Right lung (tissue), 5 donors: ENCODE measurements around the gene PTGES3. TPM values are rescaled to one million over a fixed set of nuclear protein-coding genes. Genes with fewer than 3 reads are reported as not detected.
A peak's percentile ranks its signal among the peaks of the same experiment; 100 is the strongest.
"Not testable (repeated sequence)": the region's sequence is repeated elsewhere in the genome, so short reads cannot be mapped to it uniquely, and the experiment has no call there.

ENCODE experiments used
- DNase-seq, 2 donors: peaks; one replicate each; pipeline ENCODE4 v3.0.0-alpha.2; 2013
- polyA plus RNA-seq, 5 donors: library from polyadenylated mRNA; unstranded; fragments of 120-200 nt; gene quantifications; one replicate each; pipeline versions ENCODE4 v1.2.1 to v1.2.3, GENCODE V29; 2013; ENCODE audit warnings: inconsistent platforms in 1 of 5, low replicate concordance in 1 of 5; ENCODE audit not compliant: insufficient read length in 5 of 5, insufficient read depth in 1 of 5

Gene PTGES3
- polyA plus RNA-seq, 5 donors: 250 to 278 (median 272) TPM

- no peak for DNase-seq
Observed at GRCh38 chr12:56715798-56716197, 27.7 kb upstream of the PTGES3 start.

- no peak for DNase-seq
Observed at GRCh38 chr12:56714431-56714929, 26.4 kb upstream of the PTGES3 start.

GRCh38 chr12:56713345-56713744, 25.3 kb upstream of the PTGES3 start:
- DNase-seq: no peak

GRCh38 chr12:56709759-56710376, 21.8 kb upstream of the PTGES3 start:
- DNase-seq: no peak

GRCh38 chr12:56704522-56704921, 16.4 kb upstream of the PTGES3 start:
- not testable (repeated sequence) for DNase-seq

GRCh38 chr12:56699020-56699661, 11.1 kb upstream of the PTGES3 start:
- DNase-seq: no peak

DNA sequence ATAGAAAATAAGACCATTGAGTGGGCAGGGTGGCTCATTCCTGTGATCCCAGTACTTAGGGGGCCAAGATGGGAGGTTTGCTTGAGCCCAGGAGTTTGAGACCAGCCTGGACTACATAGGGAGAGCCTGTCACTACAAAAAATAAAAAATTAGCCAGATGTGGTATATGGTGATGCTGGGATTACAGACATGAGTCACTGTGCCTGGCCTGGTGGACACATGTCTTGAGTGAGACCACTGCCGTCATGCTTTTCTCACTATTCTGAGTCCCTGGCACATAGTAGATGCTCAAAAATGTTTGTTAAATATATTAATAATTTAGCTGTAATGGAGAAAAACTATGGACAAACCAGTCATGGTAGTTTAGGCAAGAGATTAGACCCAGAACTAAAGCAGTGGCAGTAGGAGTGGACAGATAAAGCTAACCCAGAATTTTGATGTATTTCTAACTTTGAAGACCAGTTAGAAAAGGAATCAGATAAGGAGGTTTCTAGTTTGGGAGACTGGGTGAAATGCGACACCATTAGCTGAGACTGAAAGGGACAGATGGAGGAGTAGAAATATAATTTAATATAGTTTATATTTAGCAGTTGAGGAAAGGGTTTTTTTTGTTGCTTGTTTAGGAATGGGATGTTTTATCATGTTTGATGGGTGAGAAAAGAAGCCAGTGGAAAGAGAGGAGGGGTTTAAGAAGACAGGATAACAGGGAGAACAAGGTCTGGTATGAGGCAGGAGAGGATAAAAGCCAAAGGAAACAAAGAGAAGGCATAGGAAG, 7.4 kb upstream of the PTGES3 start:
- DNase-seq: no peak

GRCh38 chr12:56694161-56694560, 6.1 kb upstream of the PTGES3 start:
- no peak for DNase-seq

GRCh38 chr12:56688846-56689109, 694 bp upstream of the PTGES3 start:
- no peak for DNase-seq

GRCh38 chr12:56687223-56688128, 608 bp downstream of the PTGES3 start:
- DNase-seq: peak; percentile 54 to 57

GRCh38 chr12:56684745-56685359, 3.2 kb downstream of the PTGES3 start:
- DNase-seq: no peak

GRCh38 chr12:56682323-56682722, 5.8 kb downstream of the PTGES3 start:
- no peak for DNase-seq

- DNase-seq: no peak
Observed at GRCh38 chr12:56679883-56680575, 8.1 kb downstream of the PTGES3 start.

GRCh38 chr12:56678852-56679251, 9.2 kb downstream of the PTGES3 start:
- no peak for DNase-seq

DNA sequence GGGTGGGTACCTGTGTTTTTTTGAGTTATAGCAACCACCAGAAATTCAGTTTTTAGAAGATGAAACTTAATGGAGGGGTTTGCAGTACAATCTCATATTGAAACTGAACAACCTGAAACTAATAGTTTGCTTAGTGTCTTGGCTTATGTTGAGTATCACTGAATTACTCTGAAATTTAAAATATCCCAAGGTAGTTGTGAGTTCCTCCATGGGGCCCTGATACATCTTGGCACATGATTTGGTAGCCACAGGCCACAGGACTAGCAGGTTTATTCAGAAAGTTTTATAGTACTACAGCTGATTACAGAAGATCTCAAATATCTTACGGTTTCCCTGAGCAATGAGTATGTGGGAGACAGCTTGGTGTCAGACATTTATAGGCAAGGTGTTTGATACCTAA, 10.4 kb downstream of the PTGES3 start:
- no peak for DNase-seq

DNA sequence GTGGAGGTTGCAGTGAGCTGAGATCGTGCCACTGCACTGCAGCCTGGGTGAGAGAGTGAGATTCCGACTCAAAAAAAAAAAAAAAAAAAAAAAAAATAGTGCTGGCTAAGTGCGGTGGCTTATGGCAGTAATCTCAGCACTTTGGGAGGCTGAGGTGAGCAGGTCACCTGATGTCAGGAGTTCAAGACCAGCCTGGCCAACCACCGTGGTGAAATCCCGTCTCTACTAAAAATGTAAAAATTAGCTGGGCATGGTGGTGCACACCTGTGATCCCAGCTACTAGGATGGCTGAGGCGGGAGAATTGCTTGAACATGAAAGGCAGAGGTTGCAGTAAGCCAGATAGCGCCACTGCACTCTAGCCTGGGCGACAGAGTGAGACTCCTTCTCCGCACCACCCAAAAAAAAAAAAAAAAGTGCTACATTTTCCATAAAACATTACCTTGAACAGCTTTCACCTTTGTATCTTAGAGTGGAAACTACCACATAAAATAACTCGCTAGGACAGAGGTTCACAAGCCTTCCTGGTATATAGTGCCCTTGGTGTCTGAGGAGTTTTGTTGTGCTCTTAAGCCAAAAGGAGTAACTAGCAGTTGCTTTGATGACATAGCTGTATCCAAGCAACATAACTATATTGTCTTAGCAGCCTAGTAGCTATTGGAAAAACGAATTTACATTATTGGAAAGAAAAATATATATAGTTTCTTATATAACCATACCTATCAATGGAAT, 11.1 kb downstream of the PTGES3 start:
- DNase-seq: no peak

DNA sequence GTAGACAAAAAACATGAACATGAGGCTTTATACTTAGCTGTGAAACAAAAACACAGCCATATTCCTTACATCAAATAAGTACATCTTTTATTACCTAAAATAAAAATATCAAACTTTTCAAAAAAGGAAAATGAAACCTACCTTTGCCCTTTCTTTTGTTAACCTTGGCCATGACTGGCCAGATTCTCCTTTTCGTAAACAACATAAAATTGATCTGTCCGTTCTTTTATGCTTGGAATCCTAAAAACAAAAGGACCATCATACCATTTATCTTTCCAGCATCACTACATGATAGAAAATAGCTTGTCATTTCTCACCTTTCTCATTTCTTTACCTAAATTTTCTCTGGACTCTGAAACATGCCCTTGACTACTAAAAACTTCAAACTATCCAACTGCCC, 16.5 kb downstream of the PTGES3 start:
- no peak for DNase-seq

GRCh38 chr12:56670836-56671235, 17.2 kb downstream of the PTGES3 start:
- no peak for DNase-seq

- DNase-seq: no peak
Observed at GRCh38 chr12:56668197-56668457, 20.0 kb downstream of the PTGES3 start.

DNA sequence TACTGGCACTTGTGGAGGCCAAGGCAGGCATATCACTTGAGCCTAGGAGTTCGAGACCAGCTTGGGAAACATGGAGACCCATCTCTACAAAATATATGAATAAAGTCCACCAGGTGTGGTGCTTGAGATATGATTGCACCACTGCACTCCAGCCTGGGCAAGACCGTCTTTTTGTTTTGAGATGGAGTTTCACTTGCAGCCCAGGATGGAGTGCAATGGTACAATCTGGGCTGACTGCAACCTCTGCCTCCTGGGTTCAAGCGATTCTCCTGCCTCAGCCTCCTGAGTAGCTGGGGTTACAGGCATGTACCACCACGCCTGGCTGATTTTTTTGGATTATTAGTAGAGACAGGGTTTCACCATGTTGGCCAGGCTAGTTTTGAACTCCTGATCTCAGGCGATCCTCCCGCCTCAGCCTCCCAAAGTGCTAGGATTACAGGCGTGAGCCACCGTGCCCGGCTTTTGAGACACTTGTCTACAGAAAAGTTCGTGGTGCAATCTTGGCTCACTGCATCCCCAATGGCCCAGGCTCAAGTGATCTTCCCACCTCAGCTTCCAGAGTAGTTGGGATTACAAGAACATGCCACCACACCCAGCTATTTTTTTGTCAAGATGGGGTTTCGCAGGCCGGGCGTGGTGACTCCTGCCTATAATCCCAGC, 26.0 kb downstream of the PTGES3 start:
- no peak for DNase-seq
